K562 (cell line): ENCODE data around the gene ING5. TPM values are rescaled to one million over a fixed set of nuclear protein-coding genes. Genes with fewer than 3 reads are reported as not detected.

ENCODE experiments used
- FOXA3 ChIP-seq, 2 experiments: fragments of 450-650 bp in 1 of 2; sonication (generic) in 1 of 2; formaldehyde crosslinking; IDR thresholded peaks in 1 of 2; conservative IDR thresholded peaks in 1 of 2; 2 replicates each; pipeline versions ENCODE4 v1.4.0 to v1.8.0; 2020 to 2022; ENCODE audit warnings: mild to moderate bottlenecking in 2 of 2, missing genetic modification reagents in 1 of 2
- LCOR ChIP-seq: sonication (generic); formaldehyde crosslinking; IDR thresholded peaks from 2 replicates; pipeline ENCODE4 v1.8.0; 2022; ENCODE audit warnings: mild to moderate bottlenecking, missing genetic modification reagents
- PTTG1 ChIP-seq: fragments of 450-650 bp; IDR thresholded peaks from 2 replicates; pipeline ENCODE4 v1.6.1; 2016; ENCODE audit warnings: low read depth, mild to moderate bottlenecking, missing genetic modification characterization, missing compliant biosample characterization
- ZFPM2 ChIP-seq: fragments of 250-450 bp; sonication (Bioruptor Pico); IDR thresholded peaks from 2 replicates; pipeline ENCODE4 v1.5.1; 2022; ENCODE audit warnings: mild to moderate bottlenecking
- polyA plus RNA-seq, 8 experiments: library from polyadenylated mRNA; depleted of rRNA in 4 of 8; stranded (reverse) in 5 of 8; unstranded in 3 of 8; fragments of >200 nt; fragmentation: Nextera tagmentation in 2 of 8; fragmentation: Illumina TruSeq in 1 of 8; extraction: Ambion mirVana in 2 of 8; extraction: Trizol in 1 of 8; gene quantifications; 2 replicates each; pipeline versions ENCODE4 v1.2.1 to v1.2.3, GENCODE V29; 2011 to 2014; ENCODE audit warnings: inconsistent platforms in 1 of 8, missing spikeins in 1 of 8
- total RNA-seq, 7 experiments: library from RNA; depleted of rRNA in 6 of 7; stranded (reverse); fragments of >200 nt in 6 of 7; fragmentation: Illumina TruSeq in 2 of 7; extraction: Trizol in 2 of 7; gene quantifications; 2 replicates each; pipeline versions ENCODE4 v1.2.1 to v1.2.3, GENCODE V29; 2011 to 2021; ENCODE audit warnings: low replicate concordance in 1 of 7
- TF ChIP-seq, protein P1 (sequence below): fragments of 450-650 bp; IDR thresholded peaks from 2 replicates; pipeline ENCODE4 v1.6.1; 2016; ENCODE audit warnings: low read depth
- TF ChIP-seq, protein P2 (sequence below): fragments of 450-650 bp; IDR thresholded peaks from 2 replicates; pipeline ENCODE4 v1.6.1; 2016; ENCODE audit warnings: mild to moderate bottlenecking, moderate library complexity

ING5 gene
- total and polyA plus RNA-seq, 9 of the 15 experiments (the other 6 are each of a cell fraction or from before 2014, with no cell fraction given), result 10.4 to 53.3 (median 27.9) TPM

DNA sequence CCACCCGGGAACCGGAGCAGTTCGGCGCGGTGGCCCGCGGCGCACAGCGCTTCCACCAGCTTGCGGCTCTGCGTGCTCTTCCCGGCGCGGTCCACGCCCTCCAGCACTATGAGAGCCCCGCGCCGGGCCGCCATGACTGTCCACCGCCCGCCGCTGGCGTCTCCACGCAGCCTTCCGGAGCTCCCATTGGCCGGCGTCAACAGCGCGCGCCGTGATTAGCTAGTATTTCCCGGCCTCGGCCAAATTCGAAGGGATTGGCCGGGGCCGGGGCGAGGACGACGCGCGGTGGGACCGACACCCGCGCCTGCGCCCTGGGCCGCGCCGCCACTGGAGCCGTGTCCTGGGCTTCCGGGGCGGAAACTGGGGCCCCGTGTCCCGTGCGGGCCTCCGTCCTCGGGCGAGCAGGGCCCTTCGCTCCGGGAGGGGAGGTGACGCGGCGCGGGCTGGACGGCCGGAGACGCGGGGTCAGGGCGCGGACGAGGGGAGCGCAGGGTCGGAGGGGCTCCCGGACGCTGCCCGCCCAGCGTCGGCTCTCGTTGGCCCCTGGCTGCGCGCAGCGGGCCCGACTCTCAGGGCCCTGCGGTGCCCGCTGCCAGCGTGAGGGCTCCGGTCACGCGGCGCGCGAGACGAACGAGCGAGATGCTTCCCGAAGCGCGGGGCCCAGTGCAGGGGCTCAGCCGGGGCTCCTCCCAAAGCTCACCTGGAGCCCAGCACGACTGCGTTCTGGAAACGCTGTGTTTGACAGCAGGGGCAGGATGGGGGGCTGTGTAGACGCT, 15.0 kb upstream of the ING5 start, which contains the start of gene DTYMK (continued):
- TF ChIP-seq, protein P1, sequence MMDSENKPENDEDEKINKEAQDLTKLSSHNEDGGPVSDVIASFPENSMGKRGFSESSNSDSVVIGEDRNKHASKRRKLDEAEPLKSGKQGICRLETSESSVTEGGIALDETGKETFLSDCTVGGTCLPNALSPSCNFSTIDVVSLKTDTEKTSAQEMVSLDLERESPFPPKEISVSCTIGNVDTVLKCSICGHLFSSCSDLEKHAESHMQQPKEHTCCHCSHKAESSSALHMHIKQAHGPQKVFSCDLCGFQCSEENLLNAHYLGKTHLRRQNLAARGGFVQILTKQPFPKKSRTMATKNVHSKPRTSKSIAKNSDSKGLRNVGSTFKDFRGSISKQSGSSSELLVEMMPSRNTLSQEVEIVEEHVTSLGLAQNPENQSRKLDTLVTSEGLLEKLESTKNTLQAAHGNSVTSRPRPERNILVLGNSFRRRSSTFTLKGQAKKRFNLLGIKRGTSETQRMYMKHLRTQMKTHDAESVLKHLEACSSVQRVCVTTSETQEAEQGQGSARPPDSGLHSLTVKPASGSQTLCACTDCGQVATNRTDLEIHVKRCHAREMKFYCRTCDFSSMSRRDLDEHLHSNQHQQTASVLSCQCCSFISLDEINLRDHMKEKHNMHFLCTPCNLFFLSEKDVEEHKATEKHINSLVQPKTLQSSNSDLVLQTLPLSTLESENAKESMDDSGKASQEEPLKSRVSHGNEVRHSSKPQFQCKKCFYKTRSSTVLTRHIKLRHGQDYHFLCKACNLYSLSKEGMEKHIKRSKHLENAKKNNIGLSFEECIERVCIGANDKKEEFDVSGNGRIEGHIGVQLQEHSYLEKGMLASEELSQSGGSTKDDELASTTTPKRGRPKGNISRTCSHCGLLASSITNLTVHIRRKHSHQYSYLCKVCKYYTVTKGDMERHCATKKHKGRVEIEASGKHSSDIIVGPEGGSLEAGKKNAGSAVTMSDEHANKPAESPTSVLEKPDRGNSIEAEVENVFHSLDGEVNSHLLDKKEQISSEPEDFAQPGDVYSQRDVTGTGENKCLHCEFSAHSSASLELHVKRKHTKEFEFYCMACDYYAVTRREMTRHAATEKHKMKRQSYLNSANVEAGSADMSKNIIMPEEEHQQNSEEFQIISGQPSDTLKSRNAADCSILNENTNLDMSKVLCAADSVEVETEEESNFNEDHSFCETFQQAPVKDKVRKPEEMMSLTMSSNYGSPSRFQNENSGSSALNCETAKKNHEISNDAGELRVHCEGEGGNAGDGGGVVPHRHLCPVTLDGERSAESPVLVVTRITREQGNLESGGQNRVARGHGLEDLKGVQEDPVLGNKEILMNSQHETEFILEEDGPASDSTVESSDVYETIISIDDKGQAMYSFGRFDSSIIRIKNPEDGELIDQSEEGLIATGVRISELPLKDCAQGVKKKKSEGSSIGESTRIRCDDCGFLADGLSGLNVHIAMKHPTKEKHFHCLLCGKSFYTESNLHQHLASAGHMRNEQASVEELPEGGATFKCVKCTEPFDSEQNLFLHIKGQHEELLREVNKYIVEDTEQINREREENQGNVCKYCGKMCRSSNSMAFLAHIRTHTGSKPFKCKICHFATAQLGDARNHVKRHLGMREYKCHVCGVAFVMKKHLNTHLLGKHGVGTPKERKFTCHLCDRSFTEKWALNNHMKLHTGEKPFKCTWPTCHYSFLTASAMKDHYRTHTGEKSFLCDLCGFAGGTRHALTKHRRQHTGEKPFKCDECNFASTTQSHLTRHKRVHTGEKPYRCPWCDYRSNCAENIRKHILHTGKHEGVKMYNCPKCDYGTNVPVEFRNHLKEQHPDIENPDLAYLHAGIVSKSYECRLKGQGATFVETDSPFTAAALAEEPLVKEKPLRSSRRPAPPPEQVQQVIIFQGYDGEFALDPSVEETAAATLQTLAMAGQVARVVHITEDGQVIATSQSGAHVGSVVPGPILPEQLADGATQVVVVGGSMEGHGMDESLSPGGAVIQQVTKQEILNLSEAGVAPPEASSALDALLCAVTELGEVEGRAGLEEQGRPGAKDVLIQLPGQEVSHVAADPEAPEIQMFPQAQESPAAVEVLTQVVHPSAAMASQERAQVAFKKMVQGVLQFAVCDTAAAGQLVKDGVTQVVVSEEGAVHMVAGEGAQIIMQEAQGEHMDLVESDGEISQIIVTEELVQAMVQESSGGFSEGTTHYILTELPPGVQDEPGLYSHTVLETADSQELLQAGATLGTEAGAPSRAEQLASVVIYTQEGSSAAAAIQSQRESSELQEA, result peak; percentile 89
- TF ChIP-seq ZFPM2 (no peak), LCOR (CRISPR knock-in tag) (no peak), PTTG1 (no peak), FOXA3 (CRISPR knock-in tag; conservative IDR thresholded peaks at IDR 0.05 in 1 of 2, IDR thresholded peaks at IDR 0.05 in 1 of 2) (no peak)
- TF ChIP-seq, protein P2, sequence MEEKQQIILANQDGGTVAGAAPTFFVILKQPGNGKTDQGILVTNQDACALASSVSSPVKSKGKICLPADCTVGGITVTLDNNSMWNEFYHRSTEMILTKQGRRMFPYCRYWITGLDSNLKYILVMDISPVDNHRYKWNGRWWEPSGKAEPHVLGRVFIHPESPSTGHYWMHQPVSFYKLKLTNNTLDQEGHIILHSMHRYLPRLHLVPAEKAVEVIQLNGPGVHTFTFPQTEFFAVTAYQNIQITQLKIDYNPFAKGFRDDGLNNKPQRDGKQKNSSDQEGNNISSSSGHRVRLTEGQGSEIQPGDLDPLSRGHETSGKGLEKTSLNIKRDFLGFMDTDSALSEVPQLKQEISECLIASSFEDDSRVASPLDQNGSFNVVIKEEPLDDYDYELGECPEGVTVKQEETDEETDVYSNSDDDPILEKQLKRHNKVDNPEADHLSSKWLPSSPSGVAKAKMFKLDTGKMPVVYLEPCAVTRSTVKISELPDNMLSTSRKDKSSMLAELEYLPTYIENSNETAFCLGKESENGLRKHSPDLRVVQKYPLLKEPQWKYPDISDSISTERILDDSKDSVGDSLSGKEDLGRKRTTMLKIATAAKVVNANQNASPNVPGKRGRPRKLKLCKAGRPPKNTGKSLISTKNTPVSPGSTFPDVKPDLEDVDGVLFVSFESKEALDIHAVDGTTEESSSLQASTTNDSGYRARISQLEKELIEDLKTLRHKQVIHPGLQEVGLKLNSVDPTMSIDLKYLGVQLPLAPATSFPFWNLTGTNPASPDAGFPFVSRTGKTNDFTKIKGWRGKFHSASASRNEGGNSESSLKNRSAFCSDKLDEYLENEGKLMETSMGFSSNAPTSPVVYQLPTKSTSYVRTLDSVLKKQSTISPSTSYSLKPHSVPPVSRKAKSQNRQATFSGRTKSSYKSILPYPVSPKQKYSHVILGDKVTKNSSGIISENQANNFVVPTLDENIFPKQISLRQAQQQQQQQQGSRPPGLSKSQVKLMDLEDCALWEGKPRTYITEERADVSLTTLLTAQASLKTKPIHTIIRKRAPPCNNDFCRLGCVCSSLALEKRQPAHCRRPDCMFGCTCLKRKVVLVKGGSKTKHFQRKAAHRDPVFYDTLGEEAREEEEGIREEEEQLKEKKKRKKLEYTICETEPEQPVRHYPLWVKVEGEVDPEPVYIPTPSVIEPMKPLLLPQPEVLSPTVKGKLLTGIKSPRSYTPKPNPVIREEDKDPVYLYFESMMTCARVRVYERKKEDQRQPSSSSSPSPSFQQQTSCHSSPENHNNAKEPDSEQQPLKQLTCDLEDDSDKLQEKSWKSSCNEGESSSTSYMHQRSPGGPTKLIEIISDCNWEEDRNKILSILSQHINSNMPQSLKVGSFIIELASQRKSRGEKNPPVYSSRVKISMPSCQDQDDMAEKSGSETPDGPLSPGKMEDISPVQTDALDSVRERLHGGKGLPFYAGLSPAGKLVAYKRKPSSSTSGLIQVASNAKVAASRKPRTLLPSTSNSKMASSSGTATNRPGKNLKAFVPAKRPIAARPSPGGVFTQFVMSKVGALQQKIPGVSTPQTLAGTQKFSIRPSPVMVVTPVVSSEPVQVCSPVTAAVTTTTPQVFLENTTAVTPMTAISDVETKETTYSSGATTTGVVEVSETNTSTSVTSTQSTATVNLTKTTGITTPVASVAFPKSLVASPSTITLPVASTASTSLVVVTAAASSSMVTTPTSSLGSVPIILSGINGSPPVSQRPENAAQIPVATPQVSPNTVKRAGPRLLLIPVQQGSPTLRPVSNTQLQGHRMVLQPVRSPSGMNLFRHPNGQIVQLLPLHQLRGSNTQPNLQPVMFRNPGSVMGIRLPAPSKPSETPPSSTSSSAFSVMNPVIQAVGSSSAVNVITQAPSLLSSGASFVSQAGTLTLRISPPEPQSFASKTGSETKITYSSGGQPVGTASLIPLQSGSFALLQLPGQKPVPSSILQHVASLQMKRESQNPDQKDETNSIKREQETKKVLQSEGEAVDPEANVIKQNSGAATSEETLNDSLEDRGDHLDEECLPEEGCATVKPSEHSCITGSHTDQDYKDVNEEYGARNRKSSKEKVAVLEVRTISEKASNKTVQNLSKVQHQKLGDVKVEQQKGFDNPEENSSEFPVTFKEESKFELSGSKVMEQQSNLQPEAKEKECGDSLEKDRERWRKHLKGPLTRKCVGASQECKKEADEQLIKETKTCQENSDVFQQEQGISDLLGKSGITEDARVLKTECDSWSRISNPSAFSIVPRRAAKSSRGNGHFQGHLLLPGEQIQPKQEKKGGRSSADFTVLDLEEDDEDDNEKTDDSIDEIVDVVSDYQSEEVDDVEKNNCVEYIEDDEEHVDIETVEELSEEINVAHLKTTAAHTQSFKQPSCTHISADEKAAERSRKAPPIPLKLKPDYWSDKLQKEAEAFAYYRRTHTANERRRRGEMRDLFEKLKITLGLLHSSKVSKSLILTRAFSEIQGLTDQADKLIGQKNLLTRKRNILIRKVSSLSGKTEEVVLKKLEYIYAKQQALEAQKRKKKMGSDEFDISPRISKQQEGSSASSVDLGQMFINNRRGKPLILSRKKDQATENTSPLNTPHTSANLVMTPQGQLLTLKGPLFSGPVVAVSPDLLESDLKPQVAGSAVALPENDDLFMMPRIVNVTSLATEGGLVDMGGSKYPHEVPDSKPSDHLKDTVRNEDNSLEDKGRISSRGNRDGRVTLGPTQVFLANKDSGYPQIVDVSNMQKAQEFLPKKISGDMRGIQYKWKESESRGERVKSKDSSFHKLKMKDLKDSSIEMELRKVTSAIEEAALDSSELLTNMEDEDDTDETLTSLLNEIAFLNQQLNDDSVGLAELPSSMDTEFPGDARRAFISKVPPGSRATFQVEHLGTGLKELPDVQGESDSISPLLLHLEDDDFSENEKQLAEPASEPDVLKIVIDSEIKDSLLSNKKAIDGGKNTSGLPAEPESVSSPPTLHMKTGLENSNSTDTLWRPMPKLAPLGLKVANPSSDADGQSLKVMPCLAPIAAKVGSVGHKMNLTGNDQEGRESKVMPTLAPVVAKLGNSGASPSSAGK, result no peak; the same call in 1 of the 2 replicates
